Fibroblast of lung (primary cell): ENCODE results near the gene SAXO1. TPM values are rescaled to one million over a fixed set of nuclear protein-coding genes. Genes with fewer than 3 reads are reported as not detected.

ENCODE experiments used
- DNase-seq, 2 donors: peaks; one replicate each; pipeline versions ENCODE4 v3.0.0 to v3.0.0-alpha.2; 2010; ENCODE audit warnings: low read depth in 2 of 2
- H2AFZ ChIP-seq: 2 replicates; pipeline ENCODE4 v1.5.1; 2012; ENCODE audit warnings: low read length, control low read depth, inconsistent platforms
- H3K27ac ChIP-seq: 2 replicates; pipeline ENCODE4 v1.5.1; 2011; ENCODE audit warnings: low read length, control low read depth; ENCODE audit not compliant: insufficient read depth
- H3K27me3 ChIP-seq: 2 replicates; pipeline ENCODE4 v1.5.1; 2011; ENCODE audit warnings: mild to moderate bottlenecking, low read length; ENCODE audit not compliant: control insufficient read depth, insufficient read depth
- H3K36me3 ChIP-seq: 2 replicates; pipeline ENCODE4 v1.5.1; 2011; ENCODE audit warnings: low read length; ENCODE audit not compliant: control insufficient read depth, insufficient read depth
- H3K4me1 ChIP-seq: 2 replicates; pipeline ENCODE4 v1.5.1; 2011; ENCODE audit warnings: low read length; ENCODE audit not compliant: control insufficient read depth, insufficient read depth; ENCODE audit errors: extremely low read depth
- H3K4me2 ChIP-seq: 2 replicates; pipeline ENCODE4 v1.5.1; 2011; ENCODE audit warnings: low read length, control low read depth; ENCODE audit not compliant: insufficient read depth; ENCODE audit errors: extremely low read depth
- H3K4me3 ChIP-seq, 4 experiments: fragments of 200-600 bp in 1 of 4; sonication (generic) in 1 of 4; replicated peaks in 1 of 4; 2 replicates each; pipeline ENCODE4 v1.5.1; 2011 to 2016; ENCODE audit warnings: low read length in 4 of 4, low read depth in 3 of 4, mild to moderate bottlenecking in 3 of 4, control low read depth in 2 of 4, inconsistent platforms in 1 of 4, mixed read lengths in 1 of 4; ENCODE audit not compliant: insufficient read depth in 1 of 4; ENCODE audit errors: control extremely low read depth in 1 of 4
- H3K79me2 ChIP-seq: 2 replicates; pipeline ENCODE4 v1.5.1; 2012; ENCODE audit warnings: mild to moderate bottlenecking, low read length, inconsistent platforms; ENCODE audit not compliant: control insufficient read depth, insufficient read depth
- H3K9ac ChIP-seq: 2 replicates; pipeline ENCODE4 v1.5.1; 2011; ENCODE audit warnings: mild to moderate bottlenecking, low read length, control low read depth; ENCODE audit not compliant: insufficient read depth
- H3K9me3 ChIP-seq: 2 replicates; pipeline ENCODE4 v1.5.1; 2012; ENCODE audit warnings: low read depth, low read length; ENCODE audit not compliant: control insufficient read depth, insufficient read depth
- H4K20me1 ChIP-seq: 2 replicates; pipeline ENCODE4 v1.5.1; 2011; ENCODE audit warnings: low read length; ENCODE audit not compliant: control insufficient read depth, insufficient read depth; ENCODE audit errors: extremely low read depth
- EZH2 ChIP-seq: IDR thresholded peaks from 2 replicates; pipeline ENCODE4 v1.5.1; 2012; ENCODE audit warnings: low read length, control low read depth, mild to moderate bottlenecking; ENCODE audit errors: missing control alignments
- polyA plus RNA-seq, 2 donors: library from polyadenylated mRNA; depleted of rRNA in 1 of 2; stranded (reverse) in 1 of 2; unstranded in 1 of 2; fragments of >200 nt; gene quantifications; 2 replicates each; pipeline ENCODE4 v1.2.1, GENCODE V29; 2011 to 2012; ENCODE audit warnings: missing spikeins in 1 of 2
- total RNA-seq: library from RNA; depleted of rRNA; stranded (reverse); fragments of >200 nt; gene quantifications from 2 replicates; pipeline ENCODE4 v1.2.1, GENCODE V29; 2014
- TF ChIP-seq, protein P1 (sequence below), 2 donors: IDR thresholded peaks in 1 of 2; conservative IDR thresholded peaks in 1 of 2; 1 replicate in 1 of 2; 2 replicates in 1 of 2; pipeline ENCODE4 v1.5.1; 2011 to 2012; ENCODE audit warnings: low read length in 2 of 2, control low read depth in 1 of 2, inconsistent platforms in 1 of 2, low read depth in 1 of 2, mild to moderate bottlenecking in 1 of 2

Gene SAXO1
- total and polyA plus RNA-seq, 2 donors (not counting 1 experiment from before 2014, with no cell fraction given) = 0.01 to 0.17 TPM

DNA sequence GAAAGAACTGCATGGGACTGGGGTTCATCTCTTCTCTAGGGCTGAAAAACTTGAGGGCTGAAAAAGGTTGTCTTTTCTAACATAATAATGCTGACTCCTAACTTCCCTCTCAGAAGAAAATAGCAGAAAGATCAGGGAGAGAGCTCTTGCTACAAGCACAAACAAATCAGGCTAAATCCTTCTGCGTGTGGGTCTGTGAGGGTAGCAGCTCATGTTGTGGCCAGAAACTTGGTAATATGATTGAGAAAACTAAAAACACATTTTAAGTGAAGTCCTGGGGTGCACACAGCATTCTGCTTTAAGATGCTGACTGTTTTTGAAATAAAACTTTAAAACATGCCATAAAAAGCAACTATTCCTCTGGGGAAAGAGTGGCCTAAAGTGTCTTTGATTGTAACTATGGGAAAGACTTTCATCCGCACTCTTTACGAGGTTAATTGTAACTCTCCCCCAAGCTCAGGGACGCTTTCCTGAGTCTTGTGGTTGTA lies 56.7 kb downstream of the SAXO1 start:
- Histone ChIP-seq H3K9ac (no peak overlapping the region), H4K20me1 (no peaks in the 10 kb centered on the region), H2AFZ (no peak overlapping the region), H3K79me2 (no peaks in the 10 kb centered on the region), H3K36me3 (no peaks in the 10 kb centered on the region), H3K27me3 (peaks cover 10% of the 10 kb centered on the region), H3K4me2 (peak overlapping the region; percentile 67), H3K4me1 (no peaks in the 10 kb centered on the region), H3K27ac (no peak overlapping the region), H3K9me3 (no peaks in the 10 kb centered on the region), H3K4me3 (peak overlapping the region in 2 of 4 experiments; percentile 20 to 35)
- no peak for TF ChIP-seq EZH2
- TF ChIP-seq, protein P1, sequence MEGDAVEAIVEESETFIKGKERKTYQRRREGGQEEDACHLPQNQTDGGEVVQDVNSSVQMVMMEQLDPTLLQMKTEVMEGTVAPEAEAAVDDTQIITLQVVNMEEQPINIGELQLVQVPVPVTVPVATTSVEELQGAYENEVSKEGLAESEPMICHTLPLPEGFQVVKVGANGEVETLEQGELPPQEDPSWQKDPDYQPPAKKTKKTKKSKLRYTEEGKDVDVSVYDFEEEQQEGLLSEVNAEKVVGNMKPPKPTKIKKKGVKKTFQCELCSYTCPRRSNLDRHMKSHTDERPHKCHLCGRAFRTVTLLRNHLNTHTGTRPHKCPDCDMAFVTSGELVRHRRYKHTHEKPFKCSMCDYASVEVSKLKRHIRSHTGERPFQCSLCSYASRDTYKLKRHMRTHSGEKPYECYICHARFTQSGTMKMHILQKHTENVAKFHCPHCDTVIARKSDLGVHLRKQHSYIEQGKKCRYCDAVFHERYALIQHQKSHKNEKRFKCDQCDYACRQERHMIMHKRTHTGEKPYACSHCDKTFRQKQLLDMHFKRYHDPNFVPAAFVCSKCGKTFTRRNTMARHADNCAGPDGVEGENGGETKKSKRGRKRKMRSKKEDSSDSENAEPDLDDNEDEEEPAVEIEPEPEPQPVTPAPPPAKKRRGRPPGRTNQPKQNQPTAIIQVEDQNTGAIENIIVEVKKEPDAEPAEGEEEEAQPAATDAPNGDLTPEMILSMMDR (conservative IDR thresholded peaks at IDR 0.05 in 1 of 2, IDR thresholded peaks at IDR 0.05 in 1 of 2; ENCODE audit: low read depth in 1 of 2, low read length in 2 of 2) = no peak
- no peak for DNase-seq

DNA sequence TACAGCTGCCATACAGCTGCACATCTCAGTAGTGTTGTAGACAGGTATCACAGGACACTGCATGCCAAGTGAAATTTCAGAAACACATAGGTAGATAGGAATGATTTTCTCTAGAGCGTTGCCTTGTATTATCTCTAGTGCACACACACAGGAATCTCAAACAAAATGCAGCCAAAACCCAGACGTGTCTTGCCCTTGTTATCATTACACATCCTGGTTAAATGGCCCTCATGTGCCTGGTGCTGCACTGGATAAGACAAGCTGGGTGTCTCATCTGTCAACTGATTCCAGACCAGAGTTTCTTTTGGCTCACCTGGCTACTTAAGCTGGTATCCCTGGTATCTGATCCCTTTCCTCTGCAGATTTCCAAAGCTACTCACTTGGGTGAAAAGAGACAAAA lies 59.7 kb downstream of the SAXO1 start:
- Histone ChIP-seq H4K20me1 (no peaks in the 10 kb centered on the region), H3K36me3 (no peaks in the 10 kb centered on the region), H3K4me3 (no peak overlapping the region), H3K79me2 (no peaks in the 10 kb centered on the region), H3K9ac (no peak overlapping the region), H3K4me2 (no peak overlapping the region), H3K27me3 (peaks cover 20% of the 10 kb centered on the region), H3K9me3 (no peaks in the 10 kb centered on the region), H3K27ac (no peak overlapping the region), H2AFZ (no peak overlapping the region), H3K4me1 (no peaks in the 10 kb centered on the region)
- TF ChIP-seq EZH2 = no peak
- TF ChIP-seq, protein P1 (conservative IDR thresholded peaks at IDR 0.05 in 1 of 2, IDR thresholded peaks at IDR 0.05 in 1 of 2; ENCODE audit: low read depth in 1 of 2, low read length in 2 of 2) = no peak
- no peak for DNase-seq

DNA sequence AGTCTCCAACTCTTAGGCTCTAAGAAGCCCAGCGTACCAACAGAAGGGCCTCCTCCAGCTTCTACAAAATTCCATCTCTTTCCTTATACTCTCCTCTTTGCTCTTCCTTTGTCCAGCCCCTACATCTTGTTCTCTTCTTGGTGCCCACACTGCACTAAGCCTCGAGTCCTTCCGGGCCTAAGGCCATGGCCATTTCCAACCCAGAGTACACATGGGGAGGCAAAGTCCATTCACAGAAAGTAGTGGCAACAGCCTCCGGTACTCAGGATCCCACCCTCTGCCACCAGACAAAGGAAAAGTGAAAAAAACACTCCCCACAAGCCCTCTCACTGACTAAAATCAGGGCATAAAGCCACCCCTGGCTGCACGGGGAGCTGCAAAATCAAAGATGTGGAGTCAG lies 60.3 kb downstream of the SAXO1 start:
- Histone ChIP-seq H3K27me3 (peaks cover 20% of the 10 kb centered on the region), H3K4me1 (no peaks in the 10 kb centered on the region), H3K4me3 (no peak overlapping the region), H3K4me2 (no peak overlapping the region), H3K79me2 (no peaks in the 10 kb centered on the region), H3K36me3 (no peaks in the 10 kb centered on the region), H2AFZ (no peak overlapping the region), H3K27ac (no peak overlapping the region), H3K9me3 (no peaks in the 10 kb centered on the region), H3K9ac (no peak overlapping the region), H4K20me1 (no peaks in the 10 kb centered on the region)
- TF ChIP-seq, protein P1 (conservative IDR thresholded peaks at IDR 0.05 in 1 of 2, IDR thresholded peaks at IDR 0.05 in 1 of 2; ENCODE audit: low read depth in 1 of 2, low read length in 2 of 2) = no peak
- TF ChIP-seq EZH2 = no peak
- DNase-seq = no peak
